GM18508 (cell line): ENCODE results near the gene UBTD1.
"Not testable (repeated sequence)": the region's sequence is repeated elsewhere in the genome, so short reads cannot be mapped to it uniquely, and the experiment has no call there.

Experiments
- ATAC-seq: cut with Tn5 transposase; IDR thresholded peaks from one replicate; pipeline ENCODE4 v1.9.1; 2021; ENCODE audit warnings: moderate number of reproducible peaks; ENCODE audit not compliant: insufficient read depth, unreplicated experiment

UBTD1 gene, protein sequence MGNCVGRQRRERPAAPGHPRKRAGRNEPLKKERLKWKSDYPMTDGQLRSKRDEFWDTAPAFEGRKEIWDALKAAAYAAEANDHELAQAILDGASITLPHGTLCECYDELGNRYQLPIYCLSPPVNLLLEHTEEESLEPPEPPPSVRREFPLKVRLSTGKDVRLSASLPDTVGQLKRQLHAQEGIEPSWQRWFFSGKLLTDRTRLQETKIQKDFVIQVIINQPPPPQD

DNA sequence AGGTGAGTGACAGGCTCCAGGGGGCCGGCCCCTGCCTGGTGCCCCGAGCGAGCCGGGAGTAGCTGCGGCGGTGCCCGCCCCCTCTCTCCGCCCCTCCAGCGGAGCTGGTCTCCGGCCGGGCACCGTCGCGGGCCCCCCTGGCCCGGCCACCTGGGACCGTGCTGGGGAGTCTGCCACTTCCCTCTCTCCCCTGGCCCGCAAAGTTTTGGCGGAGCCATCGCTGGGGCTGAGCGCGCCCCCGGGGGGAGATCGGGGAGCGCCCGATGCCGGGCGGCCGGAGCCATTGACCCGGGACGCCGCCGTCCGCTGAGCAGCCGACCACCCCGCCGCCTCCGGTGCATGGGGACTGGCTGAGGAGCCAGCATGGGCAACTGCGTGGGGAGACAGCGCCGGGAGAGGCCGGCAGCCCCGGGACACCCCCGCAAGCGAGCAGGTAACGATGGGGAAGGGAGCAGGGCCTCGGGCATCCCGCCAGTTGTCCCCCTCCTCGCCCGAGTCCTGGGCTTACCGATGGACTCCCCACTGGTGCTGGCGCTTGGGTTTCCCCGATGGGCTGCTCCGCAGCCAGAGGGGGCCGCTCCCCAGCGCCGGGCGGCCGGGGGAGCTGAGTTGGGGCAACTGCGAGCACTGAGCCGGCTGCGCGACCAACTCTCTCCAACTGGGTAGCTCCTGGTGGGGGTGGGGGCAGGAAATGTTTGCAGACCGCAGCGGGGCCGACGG, at the start of gene UBTD1:
TSS of gene UBTD1 (plus strand) at position 84 of the 720 bp plus-strand sequence. CDS start at position 364, 280 bp downstream.
- ATAC-seq, result no peak

GRCh38 chr10:97450828-97451227, 47.9 kb upstream of the UBTD1 start:
- no peak for ATAC-seq

DNA sequence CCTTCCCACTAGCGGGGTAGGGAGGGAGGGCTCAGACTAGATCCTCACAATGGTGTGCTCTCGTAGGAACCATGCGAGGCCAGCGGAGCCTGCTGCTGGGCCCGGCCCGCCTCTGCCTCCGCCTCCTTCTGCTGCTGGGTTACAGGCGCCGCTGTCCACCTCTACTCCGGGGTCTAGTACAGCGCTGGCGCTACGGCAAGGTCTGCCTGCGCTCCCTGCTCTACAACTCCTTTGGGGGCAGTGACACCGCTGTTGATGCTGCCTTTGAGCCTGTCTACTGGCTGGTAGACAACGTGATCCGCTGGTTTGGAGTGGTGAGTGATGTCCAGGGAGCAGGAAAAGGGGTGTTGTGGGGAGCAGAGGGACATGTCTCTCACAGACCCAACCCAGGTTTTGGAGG, 47.1 kb upstream of the UBTD1 start:
- ATAC-seq, result no peak

DNA sequence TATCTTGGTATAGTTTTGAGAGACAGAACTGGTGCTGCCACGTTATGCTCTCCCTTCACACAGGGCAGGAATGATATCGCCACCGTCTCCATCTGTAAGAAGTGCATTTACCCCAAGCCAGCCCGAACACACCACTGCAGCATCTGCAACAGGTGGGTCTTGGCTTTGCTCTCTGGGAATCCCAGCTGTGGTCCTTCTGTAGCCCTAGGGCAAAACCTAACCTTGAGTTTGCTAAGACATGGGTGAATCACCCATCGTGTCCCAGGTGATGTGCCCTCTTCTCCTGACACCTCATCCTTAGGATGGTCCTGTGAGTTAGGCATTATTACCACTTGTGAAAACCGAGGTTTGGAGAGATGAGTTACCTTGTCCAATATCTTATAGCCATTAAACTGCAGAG, 46.4 kb upstream of the UBTD1 start:
- ATAC-seq, result no peak

GRCh38 chr10:97454330-97455036, 44.2 kb upstream of the UBTD1 start:
- no peak for ATAC-seq

GRCh38 chr10:97456034-97456685, 42.6 kb upstream of the UBTD1 start:
- no peak for ATAC-seq

DNA sequence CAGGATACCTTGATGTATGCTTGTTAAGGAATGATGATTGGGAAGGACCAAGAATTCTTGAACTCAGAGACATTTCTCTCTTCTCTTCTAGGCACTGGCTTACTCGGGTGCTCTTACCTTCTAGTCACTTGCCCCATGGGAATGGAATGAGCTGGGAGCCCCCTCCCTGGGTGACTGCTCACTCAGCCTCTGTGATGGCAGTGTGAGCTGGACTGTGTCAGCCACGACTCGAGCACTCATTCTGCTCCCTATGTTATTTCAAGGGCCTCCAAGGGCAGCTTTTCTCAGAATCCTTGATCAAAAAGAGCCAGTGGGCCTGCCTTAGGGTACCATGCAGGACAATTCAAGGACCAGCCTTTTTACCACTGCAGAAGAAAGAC, 42.0 kb upstream of the UBTD1 start:
- no peak for ATAC-seq

GRCh38 chr10:97459111-97459510, 39.6 kb upstream of the UBTD1 start:
- no peak for ATAC-seq

DNA sequence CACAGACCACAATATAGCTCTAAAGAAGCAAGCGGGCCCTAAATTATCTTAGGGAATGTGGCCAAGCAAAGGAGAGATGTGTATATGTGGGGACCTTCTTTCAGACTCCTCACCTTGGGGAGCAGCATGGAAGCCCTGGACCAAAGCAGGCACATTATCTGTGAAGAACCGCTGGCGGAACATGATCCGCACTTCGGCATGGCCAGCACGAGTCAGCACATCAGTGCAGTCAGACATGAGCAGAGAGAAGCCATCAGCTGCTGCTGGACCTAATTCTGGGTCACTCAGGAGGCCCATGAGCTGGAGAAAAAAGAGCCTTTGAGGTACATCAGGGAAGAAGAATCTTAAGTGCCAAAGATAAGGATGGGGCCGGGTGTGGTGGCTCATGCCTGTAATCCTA, 38.8 kb upstream of the UBTD1 start:
- no peak for ATAC-seq

- no peak for ATAC-seq
Observed at GRCh38 chr10:97462309-97462708, 36.4 kb upstream of the UBTD1 start.

DNA sequence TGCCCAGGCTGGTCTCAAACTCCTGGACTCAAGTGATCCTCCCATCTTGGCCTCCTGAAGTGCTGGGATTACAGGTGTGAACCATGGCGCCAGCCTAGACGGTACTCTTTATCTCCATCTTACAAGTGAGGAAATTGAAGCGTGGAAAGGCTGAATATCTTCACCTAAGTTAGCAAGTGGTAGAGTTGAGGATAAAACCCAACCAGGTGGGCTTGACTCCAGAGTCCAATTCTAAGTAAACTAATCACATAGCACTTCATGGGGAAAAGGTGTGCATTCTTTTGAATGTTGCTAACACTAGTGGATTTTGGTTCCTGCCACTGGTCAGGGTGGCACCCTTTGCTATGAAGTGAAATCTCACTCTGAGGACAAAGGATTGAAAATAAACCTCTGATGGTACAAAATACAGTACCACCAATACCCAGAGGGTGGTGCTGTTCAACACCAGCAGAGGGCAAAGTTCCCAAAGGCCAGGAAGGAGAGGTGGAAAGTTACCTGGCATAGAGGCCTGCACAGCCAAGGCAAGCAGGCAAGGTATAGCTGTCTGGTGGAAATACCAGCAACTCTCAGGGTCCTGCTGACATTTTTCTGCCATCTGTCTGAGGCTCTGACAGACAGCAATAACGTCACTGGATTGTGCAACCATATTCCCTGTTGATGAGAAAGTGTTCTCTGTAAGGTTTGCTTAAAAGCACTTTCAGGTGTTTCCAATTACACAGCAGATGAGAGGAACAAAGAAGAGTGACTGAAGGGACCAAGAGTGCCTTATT, 35.2 kb upstream of the UBTD1 start:
- ATAC-seq, result no peak

GRCh38 chr10:97464226-97464625, 34.5 kb upstream of the UBTD1 start:
- ATAC-seq, result no peak

DNA sequence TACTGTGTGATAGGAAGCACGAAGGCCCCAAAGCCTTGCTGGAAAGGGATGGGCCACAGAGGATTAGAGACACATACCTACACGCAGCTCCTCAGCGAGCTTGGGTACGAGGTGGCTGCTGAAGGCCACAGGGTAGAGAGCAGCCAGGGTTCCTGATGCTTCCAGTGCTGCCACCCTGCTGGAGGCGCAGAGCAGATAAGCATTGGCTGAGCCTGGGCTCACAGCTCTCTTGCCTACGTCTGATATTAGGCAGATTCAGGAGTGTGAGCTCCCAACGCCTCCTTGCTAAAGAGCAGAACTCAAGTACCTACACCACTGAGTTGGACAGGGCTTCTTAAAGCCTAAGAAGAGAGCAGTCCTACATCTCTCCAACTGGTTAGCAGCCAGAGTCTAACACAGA, 32.7 kb upstream of the UBTD1 start:
- ATAC-seq, result no peak

GRCh38 chr10:97466755-97467154, 32.0 kb upstream of the UBTD1 start:
- no peak for ATAC-seq

DNA sequence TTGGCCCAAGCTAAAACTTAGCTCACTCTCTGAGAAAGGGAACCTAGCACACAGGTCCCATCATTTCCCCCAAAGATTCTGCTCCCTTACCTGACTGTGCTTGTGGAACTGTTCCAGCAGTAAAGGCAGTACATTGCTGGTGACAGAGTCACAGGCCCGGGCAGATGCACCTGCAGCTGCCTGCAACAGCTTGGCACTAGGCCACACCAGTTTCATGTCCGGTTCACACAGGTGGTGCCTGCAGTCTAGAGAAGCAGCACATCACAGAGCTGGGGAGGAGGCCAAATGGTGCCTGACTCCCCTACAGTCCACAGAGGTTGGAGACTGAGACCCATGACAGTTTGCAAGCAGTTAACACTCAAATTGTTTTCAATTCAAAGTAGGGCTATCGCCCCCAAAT, 30.6 kb upstream of the UBTD1 start:
- ATAC-seq, result no peak

DNA sequence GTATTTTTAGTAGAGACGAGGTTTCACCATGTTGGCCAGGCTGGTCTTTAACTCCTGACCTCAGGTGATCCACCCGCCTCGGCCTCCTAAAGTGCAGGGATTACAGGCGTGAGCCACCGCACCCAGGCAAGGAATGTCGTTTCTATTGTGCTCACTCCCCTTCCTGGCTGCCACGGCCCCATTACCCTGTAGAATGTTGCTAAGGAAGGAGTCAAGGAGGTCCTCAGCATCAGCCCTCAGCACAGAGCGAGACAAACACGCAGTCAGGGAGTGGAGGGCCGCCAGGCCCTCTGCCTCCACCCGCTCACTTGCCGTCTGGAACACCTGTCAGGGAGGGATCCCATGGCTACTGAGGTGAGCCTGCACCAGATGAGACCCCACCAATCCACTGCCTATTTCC, 29.9 kb upstream of the UBTD1 start:
- ATAC-seq, result not testable (repeated sequence)

DNA sequence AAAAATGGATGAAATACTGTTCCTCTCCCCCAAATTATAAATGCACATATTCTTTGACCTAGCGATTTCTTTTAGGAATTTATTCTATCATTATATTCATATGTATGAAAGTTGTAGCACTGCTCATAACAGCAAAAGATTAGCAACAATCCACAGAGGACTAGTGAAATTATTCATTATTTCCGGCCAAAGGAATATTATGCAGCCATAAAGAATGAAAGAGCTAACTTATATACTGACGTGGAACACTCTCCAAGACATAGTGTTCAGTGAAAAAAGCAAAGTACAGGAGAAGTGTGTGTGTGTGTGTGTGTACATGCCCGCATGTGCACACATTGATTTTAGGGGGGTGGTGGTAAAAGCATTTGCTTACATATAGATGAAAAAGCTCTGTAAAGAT, 23.8 kb upstream of the UBTD1 start:
- no peak for ATAC-seq

GRCh38 chr10:97475936-97476594, 22.7 kb upstream of the UBTD1 start:
- no peak for ATAC-seq

- not testable (repeated sequence) for ATAC-seq
Observed at GRCh38 chr10:97479410-97479809, 19.3 kb upstream of the UBTD1 start.

DNA sequence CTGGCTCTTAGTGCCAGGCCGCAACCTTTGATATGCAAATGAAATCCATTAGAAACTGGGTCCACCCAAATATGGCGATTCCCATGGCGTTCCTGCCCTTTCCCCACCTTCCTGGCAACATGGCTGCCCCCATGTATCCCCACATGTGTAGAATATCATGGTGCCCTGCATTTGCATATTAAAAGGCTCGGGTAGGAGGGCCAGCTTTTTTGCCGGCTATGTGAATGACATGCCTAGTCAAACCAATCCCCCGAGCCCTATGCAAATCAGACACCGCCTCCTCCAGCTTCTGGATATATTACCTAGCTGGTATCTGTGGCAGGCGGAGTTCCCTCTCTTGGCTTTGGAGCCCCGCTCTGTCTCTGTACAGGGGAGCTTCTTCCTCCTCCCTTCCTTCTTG, 18.8 kb upstream of the UBTD1 start:
- no peak for ATAC-seq
